GM18873 (cell line): ENCODE results near the gene ZNF585A.
"Not testable (repeated sequence)": the region's sequence is repeated elsewhere in the genome, so short reads cannot be mapped to it uniquely, and the experiment has no call there.

Source experiments
- ATAC-seq: cut with Tn5 transposase; IDR thresholded peaks from one replicate; pipeline ENCODE4 v1.9.1; 2021; ENCODE audit warnings: mild to moderate bottlenecking, moderate library complexity, moderate number of reproducible peaks; ENCODE audit not compliant: unreplicated experiment, low FRiP score

Gene ZNF585A

DNA sequence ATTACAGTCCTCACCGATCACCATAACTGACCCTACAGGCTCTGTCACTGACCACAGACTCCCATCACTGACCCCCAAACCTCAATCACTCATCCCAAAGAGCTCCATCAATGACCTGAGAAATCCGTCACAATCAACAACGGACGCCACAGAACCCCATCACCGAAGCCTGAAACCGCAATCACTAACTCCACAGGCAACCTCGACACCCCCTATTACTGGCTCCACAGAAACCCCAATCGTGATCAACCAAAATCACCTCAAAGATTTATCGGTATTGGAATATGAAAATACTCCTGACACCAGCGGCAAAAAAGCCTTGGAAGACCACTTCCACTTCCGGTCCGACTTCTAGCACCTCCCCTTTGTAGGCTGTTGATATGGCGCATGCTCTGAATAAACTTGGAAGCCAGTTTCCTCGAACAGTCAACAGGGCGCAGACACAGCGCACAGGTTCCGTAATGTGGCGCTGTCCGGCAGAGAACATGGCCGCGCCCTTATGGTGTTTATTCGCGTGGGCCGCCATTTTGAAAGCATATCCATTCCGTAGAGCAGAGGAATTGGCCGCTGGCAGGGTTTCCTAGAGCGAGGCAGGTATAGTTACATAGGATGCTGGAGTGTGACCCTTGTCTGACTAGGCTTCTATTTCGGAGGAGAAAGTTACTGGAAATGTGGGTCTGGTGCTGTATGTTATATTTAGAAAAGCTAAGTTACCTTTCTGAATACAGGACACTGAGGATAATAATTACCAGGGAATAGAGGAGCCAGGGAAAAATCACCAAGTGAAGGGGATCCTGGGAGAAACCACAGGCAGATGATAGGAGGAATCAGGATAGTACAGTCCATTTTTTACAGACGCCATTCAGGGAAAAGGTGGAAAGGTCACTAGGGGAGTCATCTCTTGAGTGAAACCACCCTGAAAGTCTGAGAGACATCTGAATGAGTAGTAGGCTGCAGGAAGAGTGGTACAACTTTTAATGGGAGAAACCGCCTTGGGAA, at the start of gene ZNF585A:
Gene ZNF585A, minus strand, starts transcription at position 328 of the 999 bp plus-strand sequence. CDS start 2,785 bp downstream, outside the sequence.
- peak; percentile 88 for ATAC-seq

DNA sequence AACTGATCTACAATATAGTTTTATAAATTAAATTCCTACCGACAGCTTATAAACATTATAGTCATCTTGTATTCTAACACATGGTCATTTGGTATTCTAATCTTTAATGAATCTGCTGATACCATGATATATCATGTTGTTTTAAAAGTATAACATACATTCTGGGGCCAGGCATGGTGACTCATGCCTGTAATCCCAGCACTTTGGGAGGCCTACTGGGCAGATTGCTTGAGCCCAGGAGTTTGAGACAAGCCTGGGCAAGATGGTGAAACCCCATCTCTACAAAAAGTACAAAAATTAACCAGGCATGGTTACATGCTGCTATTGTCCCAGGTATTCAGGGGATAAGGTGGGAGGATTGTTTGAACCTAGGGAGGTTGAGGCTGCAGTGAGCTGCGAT, 48.6 kb upstream of the ZNF585A start:
- no peak for ATAC-seq

GRCh38 chr19:37220383-37220782, 47.9 kb upstream of the ZNF585A start:
- no peak for ATAC-seq

- no peak for ATAC-seq
These were observed 46.1 kb upstream of the ZNF585A start for GRCh38 chr19:37218592-37218935.

DNA sequence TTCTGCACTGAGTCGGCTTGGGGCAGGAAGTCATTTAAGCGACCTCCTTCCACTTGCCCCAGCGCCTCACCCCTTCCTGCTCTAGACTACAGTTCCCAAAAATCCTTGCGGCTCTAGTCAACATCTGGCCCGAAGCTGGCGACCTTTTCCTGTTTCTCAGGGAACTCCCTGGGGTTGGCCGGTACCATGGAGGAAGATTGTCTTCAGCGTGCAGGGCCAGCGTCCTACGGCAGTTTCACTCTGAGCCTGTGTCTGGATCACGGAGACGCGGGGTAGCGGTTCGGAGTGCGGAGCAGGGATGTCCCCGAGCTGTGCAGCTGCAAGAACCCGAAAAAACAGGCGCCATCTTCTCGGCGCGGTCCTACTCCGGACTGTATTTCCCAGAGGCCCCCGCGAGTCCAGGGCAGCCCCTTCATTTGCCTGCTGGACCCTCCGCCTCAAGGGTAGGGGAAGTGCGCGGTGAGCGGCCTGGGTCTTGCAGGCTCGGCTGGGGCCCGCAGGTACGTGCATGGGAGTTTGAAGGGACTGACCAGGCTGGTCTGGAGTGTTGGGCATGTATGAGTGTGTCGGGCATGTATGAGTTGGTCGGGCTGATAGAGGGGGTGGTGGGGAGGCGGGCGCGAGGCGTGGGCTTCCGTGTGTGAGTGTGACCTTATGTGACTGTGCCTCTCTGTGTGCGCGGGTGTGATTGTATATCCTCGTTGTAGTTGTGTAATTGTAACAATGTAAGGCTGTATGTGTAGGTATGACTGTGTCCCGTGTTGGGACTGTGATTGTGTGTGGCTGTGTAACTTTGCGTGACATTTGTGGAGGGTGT, 45.5 kb upstream of the ZNF585A start, which contains the start of gene ZNF383:
Gene ZNF383, plus strand, starts transcription at position 440 of the 817 bp plus-strand sequence. CDS start 12,240 bp downstream, outside the sequence.
- ATAC-seq = peak; percentile 76

GRCh38 chr19:37217480-37217774, 44.9 kb upstream of the ZNF585A start:
- no peak for ATAC-seq

DNA sequence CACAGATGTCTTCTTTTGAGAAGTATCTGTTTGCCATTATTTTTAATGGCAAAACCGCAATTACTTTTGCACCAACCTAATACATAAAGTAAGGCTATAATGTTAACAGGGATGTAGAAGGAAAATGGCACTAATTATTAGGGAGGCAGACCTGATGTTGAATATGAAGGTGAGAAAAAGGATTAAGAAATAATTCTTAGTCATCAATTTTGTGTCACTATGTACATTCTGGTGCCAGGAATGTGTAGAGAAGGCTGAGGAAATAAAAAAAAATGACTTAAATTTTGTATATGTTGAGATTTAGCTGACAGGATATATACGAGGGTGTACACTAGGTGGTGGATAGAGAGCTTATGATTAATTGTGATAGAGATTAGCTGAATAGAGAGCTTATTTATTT, 25.3 kb upstream of the ZNF585A start:
- no peak for ATAC-seq

DNA sequence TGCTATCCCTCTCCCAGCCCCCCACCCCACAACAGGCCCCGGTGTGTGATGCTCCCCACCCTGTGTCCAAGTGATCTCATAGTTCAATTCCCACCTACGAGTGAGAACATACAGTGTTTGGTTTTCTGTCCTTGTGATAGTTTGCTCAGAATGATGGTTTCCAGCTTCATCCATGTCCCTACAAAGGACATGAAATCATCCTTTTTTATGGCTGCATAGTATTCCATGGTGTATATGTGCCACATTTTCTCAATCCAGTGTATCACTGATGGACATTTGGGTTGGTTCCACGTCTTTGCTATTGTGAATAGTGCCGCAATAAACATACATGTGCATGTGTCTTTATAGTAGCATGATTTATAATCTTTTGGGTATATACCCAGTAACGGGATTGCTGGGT, 24.6 kb upstream of the ZNF585A start:
- ATAC-seq = not testable (repeated sequence)

DNA sequence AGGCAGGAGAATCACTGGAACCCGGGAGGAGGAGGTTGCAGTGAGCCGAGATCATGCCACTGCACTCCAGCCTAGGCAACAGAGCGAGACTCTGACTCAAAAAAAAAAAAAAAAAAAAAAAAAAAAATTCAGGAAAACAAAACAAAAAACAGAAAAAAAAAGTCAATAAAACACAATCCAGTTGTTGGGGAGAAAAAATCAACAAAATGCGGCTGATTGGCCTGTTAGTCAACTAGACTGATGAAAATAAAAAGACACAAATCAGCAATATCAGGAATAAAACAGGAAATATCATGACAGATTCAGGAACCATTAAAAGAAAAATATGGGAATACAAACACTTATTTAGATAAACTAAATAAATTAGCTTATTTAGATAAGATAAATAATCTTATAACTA, 22.8 kb upstream of the ZNF585A start:
- ATAC-seq = not testable (repeated sequence)

GRCh38 chr19:37186071-37186470, 13.6 kb upstream of the ZNF585A start:
- ATAC-seq = not testable (repeated sequence)

GRCh38 chr19:37165635-37166034, 6.9 kb downstream of the ZNF585A start:
- ATAC-seq = no peak

DNA sequence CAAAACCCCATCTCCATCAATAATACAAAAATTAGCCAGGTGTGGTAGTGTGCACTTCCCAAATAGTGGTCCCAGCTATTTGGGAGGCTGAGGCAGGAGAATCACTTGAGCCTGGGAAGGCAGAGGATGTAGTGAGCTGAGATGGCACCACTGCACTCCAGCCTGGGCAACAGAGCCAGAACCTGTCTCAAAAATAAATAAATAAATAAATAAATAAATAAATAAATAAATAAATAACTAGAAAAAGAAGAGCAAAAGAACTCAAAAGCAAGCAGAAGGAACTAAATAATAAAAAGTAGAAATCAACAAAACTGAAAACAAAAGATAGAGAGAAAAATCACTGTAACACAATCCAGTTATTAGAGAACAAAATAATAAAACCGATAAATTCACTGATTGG, 12.3 kb downstream of the ZNF585A start:
- no peak for ATAC-seq

GRCh38 chr19:37148214-37148613, 24.3 kb downstream of the ZNF585A start:
- ATAC-seq = no peak

DNA sequence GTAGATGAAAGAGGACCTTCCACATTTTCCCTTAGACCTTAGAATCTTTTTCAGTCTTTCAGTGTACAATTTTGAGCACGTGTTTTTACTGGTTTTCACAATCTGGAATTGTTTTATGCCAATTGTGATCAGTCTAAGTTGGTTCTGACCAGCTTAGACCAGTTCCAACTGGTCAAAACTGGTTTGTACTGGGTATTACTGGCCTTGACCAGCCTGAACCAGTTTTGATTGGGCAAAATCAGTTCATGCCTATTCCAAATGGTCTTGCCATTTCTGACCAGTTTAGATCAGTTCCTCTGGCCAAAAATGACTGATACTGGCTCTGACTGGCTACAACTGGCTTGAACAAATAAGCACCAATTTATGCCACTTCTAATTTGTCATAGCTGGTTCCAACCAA, 36.4 kb downstream of the ZNF585A start:
- no peak for ATAC-seq

DNA sequence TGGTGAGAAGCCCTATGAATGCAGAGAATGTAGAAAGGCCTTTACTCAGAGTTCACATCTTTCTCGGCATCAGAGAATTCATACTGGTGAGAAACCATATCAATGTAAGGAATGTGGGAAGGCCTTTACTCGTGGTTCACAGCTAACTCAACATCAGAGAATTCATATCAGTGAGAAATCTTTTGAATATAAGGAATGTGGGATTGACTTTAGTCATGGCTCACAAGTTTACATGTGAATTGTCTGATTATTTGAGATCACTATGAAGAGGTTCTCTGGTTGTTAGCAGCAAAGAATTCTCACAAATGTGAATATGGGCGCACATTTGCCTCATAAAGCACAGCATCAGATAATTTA, 43.7 kb downstream of the ZNF585A start:
- ATAC-seq = no peak

DNA sequence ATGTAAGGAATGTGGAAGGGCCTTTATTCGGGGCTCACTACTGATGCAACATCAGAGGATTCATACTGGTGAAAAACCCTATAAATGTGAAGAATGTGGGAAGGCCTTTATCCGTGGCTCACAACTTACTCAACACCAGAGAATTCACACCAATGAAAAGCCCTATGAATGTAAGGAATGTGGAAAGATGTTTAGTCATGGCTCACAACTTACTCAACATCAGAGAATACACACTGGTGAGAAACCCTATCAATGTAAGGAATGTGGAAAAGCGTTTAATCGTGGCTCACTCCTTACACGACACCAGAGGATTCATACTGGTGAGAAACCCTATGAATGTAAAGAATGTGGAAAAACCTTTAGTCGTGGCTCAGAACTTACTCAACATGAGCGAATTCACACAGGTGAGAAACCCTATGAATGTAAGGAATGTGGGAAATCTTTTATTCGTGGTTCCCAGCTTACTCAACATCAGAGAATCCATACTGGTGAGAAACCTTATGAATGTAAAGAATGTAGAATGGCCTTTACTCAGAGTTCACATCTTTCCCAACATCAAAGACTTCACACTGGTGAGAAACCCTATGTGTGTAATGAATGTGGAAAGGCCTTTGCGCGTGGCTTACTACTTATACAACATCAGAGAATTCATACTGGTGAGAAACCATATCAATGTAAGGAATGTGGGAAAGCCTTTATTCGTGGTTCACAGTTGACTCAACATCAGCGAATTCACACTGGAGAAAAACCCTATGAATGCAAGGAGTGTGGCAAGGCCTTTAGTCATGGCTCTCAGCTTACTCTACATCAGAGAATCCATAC, 44.3 kb downstream of the ZNF585A start:
- ATAC-seq = no peak

DNA sequence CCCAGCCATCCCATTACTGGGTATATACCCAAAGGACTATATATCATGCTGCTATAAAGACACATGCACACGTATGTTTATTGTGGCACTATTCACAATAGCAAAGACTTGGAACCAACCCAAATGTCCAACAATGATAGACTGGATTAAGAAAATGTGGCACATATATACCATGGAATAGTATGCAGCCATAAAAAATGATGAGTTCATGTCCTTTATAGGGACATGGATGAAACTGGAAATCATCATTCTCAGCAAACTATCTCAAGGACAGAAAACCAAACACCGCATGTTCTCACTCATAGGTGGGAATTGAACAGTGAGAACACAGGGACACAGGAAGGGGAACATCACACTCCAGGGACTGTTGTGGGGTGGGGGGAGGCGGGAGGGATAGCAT, 50.4 kb downstream of the ZNF585A start:
- ATAC-seq = not testable (repeated sequence)

DNA sequence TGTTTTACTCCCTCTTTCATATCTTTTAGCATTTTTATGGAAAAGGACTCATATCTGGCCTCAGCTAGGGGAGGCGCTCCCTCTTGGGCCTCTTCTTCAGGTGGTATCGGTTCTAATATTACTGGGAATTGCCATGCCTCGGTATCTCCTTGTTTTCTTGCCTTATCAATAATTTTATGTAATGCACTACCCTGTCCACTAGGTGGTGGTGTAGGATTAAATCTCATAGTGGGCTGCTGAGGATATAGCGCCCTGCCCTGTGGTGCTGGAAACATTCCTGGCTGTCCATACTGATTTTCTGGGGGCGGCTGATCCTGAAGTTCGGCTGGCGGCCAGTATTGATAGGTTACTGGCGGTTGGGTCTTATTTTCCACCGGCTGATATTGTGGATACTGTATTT, 58.5 kb downstream of the ZNF585A start:
- no peak for ATAC-seq

- ATAC-seq = not testable (repeated sequence)
These were observed 60.7 kb downstream of the ZNF585A start for GRCh38 chr19:37111753-37112152.

GRCh38 chr19:37104135-37104534, 68.4 kb downstream of the ZNF585A start:
- ATAC-seq = not testable (repeated sequence)

GRCh38 chr19:37098570-37098969, 73.9 kb downstream of the ZNF585A start:
- ATAC-seq = no peak
